ENCODE measurements around the gene FLCN.

DNA sequence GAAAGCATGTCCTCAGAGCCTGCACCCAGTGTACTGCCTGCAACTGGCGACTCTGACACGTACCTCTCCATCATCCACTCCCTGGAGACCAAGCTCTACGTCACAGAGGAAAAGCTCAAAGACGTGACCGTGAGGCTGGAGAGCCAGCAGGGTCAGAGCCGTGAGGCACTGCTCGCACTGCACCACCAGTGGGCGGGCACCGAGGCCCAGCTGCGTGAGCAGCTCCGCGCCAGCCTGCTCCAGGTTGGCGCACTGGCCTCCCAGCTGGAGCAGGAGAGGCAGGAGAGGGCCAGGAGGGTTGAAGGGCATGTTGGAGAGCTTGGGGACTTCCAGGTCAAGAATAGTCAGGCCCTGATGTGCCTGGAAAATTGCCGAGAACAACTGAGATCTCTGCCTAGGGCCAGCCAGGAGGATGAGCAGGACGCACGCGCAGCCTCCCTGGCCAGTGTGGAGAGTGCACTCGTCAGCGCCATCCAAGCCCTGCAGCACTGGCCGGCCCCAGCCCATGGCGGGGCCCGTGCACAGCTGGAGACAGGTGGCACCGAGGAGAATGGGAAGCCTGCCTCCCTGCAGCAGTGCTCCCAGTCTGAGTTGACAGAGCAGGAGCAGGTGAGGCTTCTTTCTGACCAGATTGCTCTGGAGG, 71.2 kb downstream of the FLCN start:
- TF ChIP-seq, protein P1, sequence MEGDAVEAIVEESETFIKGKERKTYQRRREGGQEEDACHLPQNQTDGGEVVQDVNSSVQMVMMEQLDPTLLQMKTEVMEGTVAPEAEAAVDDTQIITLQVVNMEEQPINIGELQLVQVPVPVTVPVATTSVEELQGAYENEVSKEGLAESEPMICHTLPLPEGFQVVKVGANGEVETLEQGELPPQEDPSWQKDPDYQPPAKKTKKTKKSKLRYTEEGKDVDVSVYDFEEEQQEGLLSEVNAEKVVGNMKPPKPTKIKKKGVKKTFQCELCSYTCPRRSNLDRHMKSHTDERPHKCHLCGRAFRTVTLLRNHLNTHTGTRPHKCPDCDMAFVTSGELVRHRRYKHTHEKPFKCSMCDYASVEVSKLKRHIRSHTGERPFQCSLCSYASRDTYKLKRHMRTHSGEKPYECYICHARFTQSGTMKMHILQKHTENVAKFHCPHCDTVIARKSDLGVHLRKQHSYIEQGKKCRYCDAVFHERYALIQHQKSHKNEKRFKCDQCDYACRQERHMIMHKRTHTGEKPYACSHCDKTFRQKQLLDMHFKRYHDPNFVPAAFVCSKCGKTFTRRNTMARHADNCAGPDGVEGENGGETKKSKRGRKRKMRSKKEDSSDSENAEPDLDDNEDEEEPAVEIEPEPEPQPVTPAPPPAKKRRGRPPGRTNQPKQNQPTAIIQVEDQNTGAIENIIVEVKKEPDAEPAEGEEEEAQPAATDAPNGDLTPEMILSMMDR (conservative IDR thresholded peaks at IDR 0.05 in 1 of 2, IDR thresholded peaks at IDR 0.05 in 1 of 2; ENCODE audit: low read depth in 1 of 2, low read length in 2 of 2) = no peak
- TF ChIP-seq EZH2 (IDR thresholded peaks at IDR 0.05; ENCODE audit: low read length, missing control alignments) = no peak
